ENCODE results near the gene FOSL2.

FOSL2 gene

GRCh38 chr2:28347596-28347995 is 45.1 kb upstream of the FOSL2 start (continued):
- TF ChIP-seq PRDM2 (tag by site-specific recombination; IDR thresholded peaks at IDR 0.05; ENCODE audit: borderline replicate concordance) (no peak), ZBTB7A (tag by site-specific recombination; IDR thresholded peaks at IDR 0.05; ENCODE audit: low read depth) (no peak), MEIS1 (CRISPR knock-in tag; IDR thresholded peaks at IDR 0.05; ENCODE audit: borderline replicate concordance) (no peak), ZBTB1 (tag by site-specific recombination; IDR thresholded peaks at IDR 0.05) (no peak)

GRCh38 chr2:28348149-28348567 is 44.5 kb upstream of the FOSL2 start:
- Histone ChIP-seq H3K9me3 (ENCODE audit: control insufficient read depth, insufficient read depth, low read depth, low read length) (no peaks in the 10 kb centered on the region), H3K27ac (ENCODE audit: extremely low read depth, low read depth, low read length) (no peak overlapping the region), H3K4me1 (ENCODE audit: control insufficient read depth, insufficient read depth, low read length) (no peaks in the 10 kb centered on the region), H3K36me3 (ENCODE audit: control insufficient read depth in 2 of 2, insufficient read depth in 1 of 2, low read length in 2 of 2) (no peaks in the 10 kb centered on the region), H3K4me3 (ENCODE audit: low read depth, low read length) (no peak overlapping the region)
- TF ChIP-seq ZFP41 (tag by site-specific recombination; IDR thresholded peaks at IDR 0.05; ENCODE audit: borderline replicate concordance) (no peak), PRDM1 (tag by site-specific recombination; IDR thresholded peaks at IDR 0.05) (no peak), ZNF391 (tag by site-specific recombination; IDR thresholded peaks at IDR 0.05; ENCODE audit: borderline replicate concordance, low read depth) (no peak), ZNF416 (tag by site-specific recombination; IDR thresholded peaks at IDR 0.05) (no peak), ZNF112 (tag by site-specific recombination; IDR thresholded peaks at IDR 0.05) (no peak), ZBTB6 (tag by site-specific recombination; IDR thresholded peaks at IDR 0.05) (no peak), KLF17 (tag by site-specific recombination; IDR thresholded peaks at IDR 0.05) (no peak), HOXA7 (CRISPR knock-in tag; IDR thresholded peaks at IDR 0.05; ENCODE audit: borderline replicate concordance) (no peak), ZEB2 (tag by site-specific recombination; IDR thresholded peaks at IDR 0.05) (no peak), ZNF274 (IDR thresholded peaks at IDR 0.05; ENCODE audit: low read length) (no peak), ZNF274 (tag by site-specific recombination; IDR thresholded peaks at IDR 0.05; ENCODE audit: borderline replicate concordance) (no peak), ZNF248 (tag by site-specific recombination; IDR thresholded peaks at IDR 0.05) (no peak), ZNF350 (tag by site-specific recombination; IDR thresholded peaks at IDR 0.05) (no peak)
- ChIA-PET POLR2A (no interaction called here), CTCF (no interaction called here)

GRCh38 chr2:28348921-28349320 is 43.7 kb upstream of the FOSL2 start:
- ChIA-PET POLR2A (interaction anchor here (0.7 kb wide), 1 partner anchor 68 kb away, joined by 4 read pairs; no protein-coding TSS in a partner anchor), CTCF (interaction anchor here (0.6 kb wide), 1 partner anchor 8 kb away, joined by 4 read pairs; no protein-coding TSS in a partner anchor)
- Histone ChIP-seq H3K4me3 (ENCODE audit: low read depth, low read length) (no peak overlapping the region), H3K36me3 (ENCODE audit: control insufficient read depth in 2 of 2, insufficient read depth in 1 of 2, low read length in 2 of 2) (no peaks in the 10 kb centered on the region), H3K4me1 (ENCODE audit: control insufficient read depth, insufficient read depth, low read length) (no peaks in the 10 kb centered on the region), H3K27ac (ENCODE audit: extremely low read depth, low read depth, low read length) (no peak overlapping the region), H3K9me3 (ENCODE audit: control insufficient read depth, insufficient read depth, low read depth, low read length) (no peaks in the 10 kb centered on the region)
- no peak for TF ChIP-seq ZNF624 (tag by site-specific recombination; IDR thresholded peaks at IDR 0.05)
- no peak for TF ChIP-seq CTCF (tag by site-specific recombination; IDR thresholded peaks at IDR 0.05)
- no peak for TF ChIP-seq OSR2 (tag by site-specific recombination; IDR thresholded peaks at IDR 0.05)
- TF ChIP-seq ZNF747 (tag by site-specific recombination; IDR thresholded peaks at IDR 0.05), result no peak
- no peak for TF ChIP-seq KLF9 (tag by site-specific recombination; IDR thresholded peaks at IDR 0.05; ENCODE audit: low read depth)

Measured in HEK293 (cell line).